ENCODE data around the gene ESPN. TPM values are rescaled to one million over a fixed set of nuclear protein-coding genes. Genes with fewer than 3 reads are reported as not detected.

Gene ESPN
- total RNA-seq, 2 experiments from 2014 or later: 0.83 to 0.99 TPM

GRCh38 chr1:6502000-6502891 lies 77.7 kb downstream of the ESPN start:
- Mint-ChIP-seq H3K9me3 (no peaks in the 10 kb centered on the region), H3K27me3 (peaks cover 4% of the 10 kb centered on the region), H3K4me1 (ENCODE audit: low read depth) (peaks cover 8% of the 10 kb centered on the region), H3K36me3 (ENCODE audit: low read depth) (no peaks in the 10 kb centered on the region), H3K27ac (no peak overlapping the region), H3K4me3 (no peak overlapping the region)
- POLR2A ChIA-PET: interaction anchor here (0.7 to 1.5 kb wide), 3 partner anchors 11 to 25 kb away, joined by 3 read pairs; partner anchors contain the start of gene PLEKHG5
- no peak for TF ChIP-seq CTCF (IDR thresholded peaks at IDR 0.05)
- ATAC-seq (no peak), DNase-seq (no peak)
- CTCF ChIA-PET: interaction anchor here (1.5 kb wide), 2 partner anchors 17 to 52 kb away, joined by 3 to 5 read pairs; partner anchors contain the start of gene NOL9
- intact Hi-C loops (cut with micrococcal nuclease): no loop called here

- no peak for DNase-seq
- Mint-ChIP-seq H3K4me3 (no peak overlapping the region), H3K36me3 (ENCODE audit: low read depth) (no peaks in the 10 kb centered on the region), H3K27me3 (peaks cover 4% of the 10 kb centered on the region), H3K4me1 (ENCODE audit: low read depth) (no peaks in the 10 kb centered on the region), H3K9me3 (no peaks in the 10 kb centered on the region), H3K27ac (no peak overlapping the region)
- CTCF ChIA-PET: no interaction called here
- no peak for ATAC-seq
- no peak for TF ChIP-seq CTCF (IDR thresholded peaks at IDR 0.05)
- POLR2A ChIA-PET: interaction anchor here (1.3 kb wide), 1 partner anchor 9 kb away, joined by 3 read pairs; no protein-coding TSS in a partner anchor
- intact Hi-C loops (cut with micrococcal nuclease): no loop called here
Measured at GRCh38 chr1:6503884-6504602, 79.5 kb downstream of the ESPN start.

- ChIA-PET CTCF (no interaction called here), POLR2A (interaction anchor here (0.7 kb wide), 1 partner anchor 12 kb away, joined by 4 read pairs; no protein-coding TSS in a partner anchor)
Measured at GRCh38 chr1:6504887-6505286, 80.3 kb downstream of the ESPN start.

GRCh38 chr1:6505367-6506209 lies 81.0 kb downstream of the ESPN start:
- POLR2A ChIA-PET: interaction anchor here (0.7 to 1.2 kb wide), 3 partner anchors 11 to 39 kb away, joined by 3 to 4 read pairs (median 3); no protein-coding TSS in a partner anchor
- Mint-ChIP-seq H3K27me3 (peaks cover 4% of the 10 kb centered on the region), H3K36me3 (ENCODE audit: low read depth) (no peaks in the 10 kb centered on the region), H3K4me1 (ENCODE audit: low read depth) (no peaks in the 10 kb centered on the region), H3K27ac (no peak overlapping the region), H3K9me3 (no peaks in the 10 kb centered on the region), H3K4me3 (no peak overlapping the region)
- no peak for DNase-seq
- intact Hi-C loops (cut with micrococcal nuclease): no loop called here
- TF ChIP-seq CTCF (IDR thresholded peaks at IDR 0.05): no peak
- ATAC-seq: no peak
- CTCF ChIA-PET: interaction anchor here (0.6 to 1.3 kb wide), 2 partner anchors 18 to 22 kb away, joined by 3 to 4 read pairs; no protein-coding TSS in a partner anchor

More at GRCh38 chr1:6504887-6505286, 80.3 kb downstream of the ESPN start:
- no peak for ATAC-seq
- Mint-ChIP-seq H3K36me3 (ENCODE audit: low read depth) (no peaks in the 10 kb centered on the region), H3K9me3 (no peaks in the 10 kb centered on the region), H3K27ac (no peak overlapping the region), H3K4me1 (ENCODE audit: low read depth) (no peaks in the 10 kb centered on the region), H3K27me3 (peaks cover 4% of the 10 kb centered on the region), H3K4me3 (no peak overlapping the region)
- TF ChIP-seq CTCF (IDR thresholded peaks at IDR 0.05): no peak
- DNase-seq: no peak
- intact Hi-C loops (cut with micrococcal nuclease): no loop called here
